Activated CD8-positive, alpha-beta memory T cell treated with anti-CD3 and anti-CD28 coated beads, Interleukin-2, amount 10 ng/mL, durations not matched to agents 7 days and 5 days (primary cell): ENCODE data around the gene COMMD7. TPM values are rescaled to one million over a fixed set of nuclear protein-coding genes. Genes with fewer than 3 reads are reported as not detected.
A peak's percentile ranks its signal among the peaks of the same experiment; 100 is the strongest.

Experiments
- ATAC-seq: fragments of 150-1000 bp; cut with Tn5 transposase; one replicate; pipeline ENCODE4 v1.10.0; 2021; ENCODE audit warnings: moderate library complexity
- CTCF ChIA-PET: fragments of 350-600 bp; sonication (Branson Sonifier 250); formaldehyde crosslinking; loops from one replicate; lab custom pipeline; 2021; ENCODE audit warnings: antibody characterized with exemption; lab: Charles Lee
- DNase-seq: peaks from one replicate; pipeline ENCODE4 v3.0.0-alpha.2; 2020
- H3K27ac Mint-ChIP-seq: one replicate; pipeline ENCODE4 v1.8.0; 2021; ENCODE audit warnings: mild to moderate bottlenecking, mixed read lengths
- H3K27me3 Mint-ChIP-seq: one replicate; pipeline ENCODE4 v1.8.0; 2021; ENCODE audit warnings: mixed read lengths
- H3K36me3 Mint-ChIP-seq: one replicate; pipeline ENCODE4 v1.8.0; 2021; ENCODE audit warnings: mild to moderate bottlenecking, mixed read lengths
- H3K4me1 Mint-ChIP-seq: one replicate; pipeline ENCODE4 v1.8.0; 2021; ENCODE audit warnings: mixed read lengths
- H3K4me3 Mint-ChIP-seq: one replicate; pipeline ENCODE4 v1.8.0; 2021; ENCODE audit warnings: mild to moderate bottlenecking, moderate library complexity, mixed read lengths
- H3K9me3 Mint-ChIP-seq: one replicate; pipeline ENCODE4 v1.8.0; 2022; ENCODE audit warnings: low read depth, mixed read lengths
- total RNA-seq, 2 experiments: library from RNA; stranded (reverse); gene quantifications; one replicate each; pipeline ENCODE4 v1.2.3, GENCODE V29; 2021

COMMD7 gene
- total RNA-seq, 2 experiments from 2014 or later: 54.2 to 59.5 TPM

- Mint-ChIP-seq H3K36me3 (peaks cover 10% of the 10 kb centered on the region), H3K4me1 (peaks cover 11% of the 10 kb centered on the region), H3K4me3 (no peak overlapping the region), H3K27me3 (no peaks in the 10 kb centered on the region), H3K27ac (no peak overlapping the region), H3K9me3 (peaks cover 12% of the 10 kb centered on the region)
- CTCF ChIA-PET: interaction anchor here (0.9 kb wide), 1 partner anchor 17 kb away, joined by 3 read pairs; the partner anchor contains the start of gene C20orf203
- ATAC-seq (no peak), DNase-seq (no peak)
These were observed 86.4 kb downstream of the COMMD7 start for GRCh38 chr20:32656827-32657226.

DNA sequence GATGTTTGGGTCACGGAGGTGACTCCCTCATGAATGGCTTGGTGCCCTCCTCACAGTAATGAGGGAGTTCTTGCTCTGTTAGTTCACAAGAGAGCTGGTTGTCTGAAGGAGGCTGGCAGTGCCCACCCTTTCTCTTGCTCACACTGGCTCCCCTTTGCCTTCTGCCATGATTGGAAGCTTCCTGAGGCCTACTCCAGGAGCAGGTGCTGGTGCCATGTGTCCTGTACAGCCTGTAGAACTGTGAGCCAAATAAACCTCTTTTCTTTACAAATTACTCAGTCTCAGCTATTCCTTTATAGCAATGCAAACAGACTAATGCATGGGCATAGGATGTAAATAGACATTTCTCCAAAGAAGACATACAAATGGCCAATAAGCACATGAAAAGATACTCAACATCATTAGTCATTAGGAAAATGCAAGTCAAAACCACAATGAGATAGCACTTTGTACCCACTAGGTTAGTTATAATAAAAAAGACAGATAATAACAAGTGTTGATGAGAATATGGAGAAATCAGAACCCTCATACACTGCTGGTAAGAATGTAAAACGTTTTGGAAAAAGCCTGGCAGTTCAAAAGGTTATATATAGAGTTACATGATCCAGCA lies 87.3 kb downstream of the COMMD7 start:
- Mint-ChIP-seq H3K9me3 (peaks cover 11% of the 10 kb centered on the region), H3K4me1 (peaks cover 11% of the 10 kb centered on the region), H3K27ac (no peak overlapping the region), H3K4me3 (no peak overlapping the region), H3K36me3 (peaks cover 9% of the 10 kb centered on the region), H3K27me3 (no peaks in the 10 kb centered on the region)
- DNase-seq (no peak), ATAC-seq (no peak)
- CTCF ChIA-PET: interaction anchor here (0.9 kb wide), 1 partner anchor 18 kb away, joined by 3 read pairs; the partner anchor contains the start of gene C20orf203

DNA sequence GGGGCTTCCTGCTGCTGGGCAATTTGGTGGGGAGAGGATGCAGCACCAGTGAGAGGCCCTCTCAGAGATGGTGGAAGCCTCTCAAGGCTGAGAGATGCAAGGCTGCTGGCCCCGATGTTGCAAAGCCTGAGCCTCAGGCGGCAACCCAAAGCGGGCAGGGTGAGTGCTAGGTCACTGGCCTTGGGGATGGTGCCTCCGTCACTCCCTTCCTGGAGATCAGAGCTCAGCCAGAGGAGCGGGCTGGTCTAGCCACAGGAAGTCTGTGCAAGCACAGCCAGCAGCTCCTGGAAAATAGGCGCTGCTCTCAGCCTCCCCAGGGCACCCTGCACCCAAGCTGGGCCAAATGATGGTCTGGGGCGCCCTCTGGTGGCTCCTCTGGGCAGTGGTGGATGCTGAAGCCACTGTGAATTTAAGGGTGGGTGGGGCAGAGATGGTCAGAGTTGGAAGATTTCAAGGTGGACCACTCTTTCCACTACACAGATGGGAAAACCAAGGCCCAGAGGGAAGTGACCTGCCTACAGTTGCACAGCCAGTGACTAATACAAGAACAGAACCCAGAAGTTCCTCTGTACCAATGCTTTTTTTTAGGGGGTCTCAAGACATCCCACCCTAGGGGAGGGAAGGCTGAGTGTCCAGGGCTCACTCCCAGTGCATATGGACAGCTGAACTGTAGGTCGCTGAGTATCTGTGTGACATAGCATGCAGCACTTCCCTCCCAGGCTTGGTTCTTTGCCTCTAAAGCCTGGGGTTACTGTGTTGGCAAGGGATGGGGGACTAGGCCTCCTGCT lies 90.3 kb downstream of the COMMD7 start:
- no peaks in the 10 kb centered on the region for H3K27me3 Mint-ChIP-seq
- peaks cover 3% of the 10 kb centered on the region for H3K9me3 Mint-ChIP-seq
- peaks cover 11% of the 10 kb centered on the region for H3K4me1 Mint-ChIP-seq
- ATAC-seq: peak; percentile 99
- H3K27ac Mint-ChIP-seq: no peak overlapping the region
- H3K4me3 Mint-ChIP-seq: no peak overlapping the region
- peak; percentile 89 for DNase-seq
- H3K36me3 Mint-ChIP-seq: peaks cover 2% of the 10 kb centered on the region
- CTCF ChIA-PET: interaction anchor here (0.6 to 6.4 kb wide), 32 partner anchors 9 to 800 kb away, joined by 3 to 175 read pairs (median 4); partner anchors contain the start of gene C20orf203

Other genes with a start within 250 kb of the COMMD7 start
- gene NOL4L, start 158.1 kb downstream of the COMMD7 start, total RNA-seq: 10 to 100 TPM; 15.2 to 18.3 TPM
- under 1 TPM; 0.12 to 0.32 TPM for gene C20orf203, start 69.5 kb downstream of the COMMD7 start, total RNA-seq
- 1 to 10 TPM; 3.3 to 4.7 TPM for gene DNMT3B, start 18.9 kb upstream of the COMMD7 start, total RNA-seq
- gene MAPRE1, start 76.5 kb upstream of the COMMD7 start, total RNA-seq: 100 to 1,000 TPM; 114 to 149 TPM
- 1 to 10 TPM in 1 of 2 experiments, under 1 TPM in 1; 0.30 to 1.1 TPM for gene EFCAB8, start 115.5 kb upstream of the COMMD7 start, total RNA-seq